ENCODE data around the gene TEX10. TPM values are rescaled to one million over a fixed set of nuclear protein-coding genes. Genes with fewer than 3 reads are reported as not detected.

The TEX10 gene
- total and polyA plus RNA-seq, 4 donors = 5.1 to 37.4 (median 9.6) TPM

GRCh38 chr9:100292414-100292813 lies 60.3 kb downstream of the TEX10 start:
- ATAC-seq (ENCODE audit: insufficient read depth, low FRiP score) (no peak), DNase-seq (no peak)
- peaks cover 0 to 8% (median 2%) of the 10 kb centered on the region in 4 donors for H3K9me3 ChIP-seq (ENCODE audit: control insufficient read depth in 4 of 4, insufficient read depth in 3 of 4, low read length in 3 of 4)
- WGBS, 2 donors = 98 to 100% methylated on average over 13 of the region's 13 CpGs
- H3K27me3 ChIP-seq (ENCODE audit: control insufficient read depth in 3 of 3, insufficient read depth in 3 of 3, low read length in 2 of 3) = no peaks in the 10 kb centered on the region
- no peak overlapping the region for H3K4me3 ChIP-seq
- H3K4me1 ChIP-seq (ENCODE audit: control insufficient read depth in 5 of 5, insufficient read depth in 5 of 5, low read length in 5 of 5) = no peaks in the 10 kb centered on the region
- TF ChIP-seq, protein P1, sequence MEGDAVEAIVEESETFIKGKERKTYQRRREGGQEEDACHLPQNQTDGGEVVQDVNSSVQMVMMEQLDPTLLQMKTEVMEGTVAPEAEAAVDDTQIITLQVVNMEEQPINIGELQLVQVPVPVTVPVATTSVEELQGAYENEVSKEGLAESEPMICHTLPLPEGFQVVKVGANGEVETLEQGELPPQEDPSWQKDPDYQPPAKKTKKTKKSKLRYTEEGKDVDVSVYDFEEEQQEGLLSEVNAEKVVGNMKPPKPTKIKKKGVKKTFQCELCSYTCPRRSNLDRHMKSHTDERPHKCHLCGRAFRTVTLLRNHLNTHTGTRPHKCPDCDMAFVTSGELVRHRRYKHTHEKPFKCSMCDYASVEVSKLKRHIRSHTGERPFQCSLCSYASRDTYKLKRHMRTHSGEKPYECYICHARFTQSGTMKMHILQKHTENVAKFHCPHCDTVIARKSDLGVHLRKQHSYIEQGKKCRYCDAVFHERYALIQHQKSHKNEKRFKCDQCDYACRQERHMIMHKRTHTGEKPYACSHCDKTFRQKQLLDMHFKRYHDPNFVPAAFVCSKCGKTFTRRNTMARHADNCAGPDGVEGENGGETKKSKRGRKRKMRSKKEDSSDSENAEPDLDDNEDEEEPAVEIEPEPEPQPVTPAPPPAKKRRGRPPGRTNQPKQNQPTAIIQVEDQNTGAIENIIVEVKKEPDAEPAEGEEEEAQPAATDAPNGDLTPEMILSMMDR (IDR thresholded peaks at IDR 0.05; ENCODE audit: control extremely low read depth, extremely low read depth) = no peak
- H3K36me3 ChIP-seq (ENCODE audit: control insufficient read depth in 4 of 4, insufficient read depth in 4 of 4, low read length in 4 of 4) = peaks cover 18 to 55% (median 27%) of the 10 kb centered on the region in 4 donors
- no peak overlapping the region for H3K9ac ChIP-seq (ENCODE audit: insufficient read depth in 1 of 2, low read length in 2 of 2)
- H3K27ac ChIP-seq (ENCODE audit: low read depth in 1 of 2, low read length in 1 of 2) = no peak overlapping the region

GRCh38 chr9:100290714-100291113 lies 62.0 kb downstream of the TEX10 start:
- Histone ChIP-seq H3K27ac (ENCODE audit: low read depth in 1 of 2, low read length in 1 of 2) (no peak overlapping the region), H3K36me3 (ENCODE audit: control insufficient read depth in 4 of 4, insufficient read depth in 4 of 4, low read length in 4 of 4) (peaks cover 17 to 59% (median 36%) of the 10 kb centered on the region in 4 donors), H3K27me3 (ENCODE audit: control insufficient read depth in 3 of 3, insufficient read depth in 3 of 3, low read length in 2 of 3) (no peaks in the 10 kb centered on the region), H3K4me3 (no peak overlapping the region), H3K9me3 (ENCODE audit: control insufficient read depth in 4 of 4, insufficient read depth in 3 of 4, low read length in 3 of 4) (peaks cover 0 to 9% (median 2%) of the 10 kb centered on the region in 4 donors), H3K4me1 (ENCODE audit: control insufficient read depth in 5 of 5, insufficient read depth in 5 of 5, low read length in 5 of 5) (no peaks in the 10 kb centered on the region), H3K9ac (ENCODE audit: insufficient read depth in 1 of 2, low read length in 2 of 2) (no peak overlapping the region)
- 96 to 97% methylated on average over 4 of the region's 4 CpGs for WGBS, 2 donors
- DNase-seq (no peak), ATAC-seq (ENCODE audit: insufficient read depth, low FRiP score) (no peak)
- TF ChIP-seq, protein P1 (IDR thresholded peaks at IDR 0.05; ENCODE audit: control extremely low read depth, extremely low read depth) = no peak

GRCh38 chr9:100287186-100287585 lies 65.6 kb downstream of the TEX10 start:
- H3K4me3 ChIP-seq = no peak overlapping the region
- no peak for ATAC-seq (ENCODE audit: insufficient read depth, low FRiP score)
- H3K27ac ChIP-seq (ENCODE audit: low read depth in 1 of 2, low read length in 1 of 2) = no peak overlapping the region
- TF ChIP-seq, protein P1 (IDR thresholded peaks at IDR 0.05; ENCODE audit: control extremely low read depth, extremely low read depth) = no peak
- H3K27me3 ChIP-seq (ENCODE audit: control insufficient read depth in 3 of 3, insufficient read depth in 3 of 3, low read length in 2 of 3) = no peaks in the 10 kb centered on the region
- DNase-seq = no peak
- WGBS, 2 donors = 82 to 91% methylated on average over 5 of the region's 5 CpGs
- H3K4me1 ChIP-seq (ENCODE audit: control insufficient read depth in 5 of 5, insufficient read depth in 5 of 5, low read length in 5 of 5) = no peaks in the 10 kb centered on the region
- H3K36me3 ChIP-seq (ENCODE audit: control insufficient read depth in 4 of 4, insufficient read depth in 4 of 4, low read length in 4 of 4) = peaks cover 8 to 46% (median 41%) of the 10 kb centered on the region in 4 donors
- H3K9me3 ChIP-seq (ENCODE audit: control insufficient read depth in 4 of 4, insufficient read depth in 3 of 4, low read length in 3 of 4) = peaks cover 3 to 16% (median 5%) of the 10 kb centered on the region in 4 donors
- H3K9ac ChIP-seq (ENCODE audit: insufficient read depth in 1 of 2, low read length in 2 of 2) = no peak overlapping the region

GRCh38 chr9:100286257-100286656 lies 66.5 kb downstream of the TEX10 start:
- Histone ChIP-seq H3K27ac (ENCODE audit: low read depth in 1 of 2, low read length in 1 of 2) (no peak overlapping the region), H3K9me3 (ENCODE audit: control insufficient read depth in 4 of 4, insufficient read depth in 3 of 4, low read length in 3 of 4) (peaks cover 3 to 16% (median 5%) of the 10 kb centered on the region in 4 donors), H3K4me3 (no peak overlapping the region), H3K36me3 (ENCODE audit: control insufficient read depth in 4 of 4, insufficient read depth in 4 of 4, low read length in 4 of 4) (peaks cover 8 to 40% (median 38%) of the 10 kb centered on the region in 4 donors), H3K4me1 (ENCODE audit: control insufficient read depth in 5 of 5, insufficient read depth in 5 of 5, low read length in 5 of 5) (no peaks in the 10 kb centered on the region), H3K9ac (ENCODE audit: insufficient read depth in 1 of 2, low read length in 2 of 2) (no peak overlapping the region), H3K27me3 (ENCODE audit: control insufficient read depth in 3 of 3, insufficient read depth in 3 of 3, low read length in 2 of 3) (no peaks in the 10 kb centered on the region)
- TF ChIP-seq, protein P1 (IDR thresholded peaks at IDR 0.05; ENCODE audit: control extremely low read depth, extremely low read depth) = no peak
- ATAC-seq (ENCODE audit: insufficient read depth, low FRiP score) (no peak), DNase-seq (no peak)
- 74 to 89% methylated on average over 6 of the region's 6 CpGs for WGBS, 2 donors
